Fibroblast of lung (primary cell): ENCODE data around the gene NT5DC3. TPM values are rescaled to one million over a fixed set of nuclear protein-coding genes. Genes with fewer than 3 reads are reported as not detected.

Experiments
- DNase-seq, 2 donors: peaks; one replicate each; pipeline versions ENCODE4 v3.0.0 to v3.0.0-alpha.2; 2010; ENCODE audit warnings: low read depth in 2 of 2
- H2AFZ ChIP-seq: 2 replicates; pipeline ENCODE4 v1.5.1; 2012; ENCODE audit warnings: low read length, control low read depth, inconsistent platforms
- H3K27ac ChIP-seq: 2 replicates; pipeline ENCODE4 v1.5.1; 2011; ENCODE audit warnings: low read length, control low read depth; ENCODE audit not compliant: insufficient read depth
- H3K27me3 ChIP-seq: 2 replicates; pipeline ENCODE4 v1.5.1; 2011; ENCODE audit warnings: mild to moderate bottlenecking, low read length; ENCODE audit not compliant: control insufficient read depth, insufficient read depth
- H3K36me3 ChIP-seq: 2 replicates; pipeline ENCODE4 v1.5.1; 2011; ENCODE audit warnings: low read length; ENCODE audit not compliant: control insufficient read depth, insufficient read depth
- H3K4me1 ChIP-seq: 2 replicates; pipeline ENCODE4 v1.5.1; 2011; ENCODE audit warnings: low read length; ENCODE audit not compliant: control insufficient read depth, insufficient read depth; ENCODE audit errors: extremely low read depth
- H3K4me2 ChIP-seq: 2 replicates; pipeline ENCODE4 v1.5.1; 2011; ENCODE audit warnings: low read length, control low read depth; ENCODE audit not compliant: insufficient read depth; ENCODE audit errors: extremely low read depth
- H3K4me3 ChIP-seq, 4 experiments: fragments of 200-600 bp in 1 of 4; sonication (generic) in 1 of 4; replicated peaks in 1 of 4; 2 replicates each; pipeline ENCODE4 v1.5.1; 2011 to 2016; ENCODE audit warnings: low read length in 4 of 4, low read depth in 3 of 4, mild to moderate bottlenecking in 3 of 4, control low read depth in 2 of 4, inconsistent platforms in 1 of 4, mixed read lengths in 1 of 4; ENCODE audit not compliant: insufficient read depth in 1 of 4; ENCODE audit errors: control extremely low read depth in 1 of 4
- H3K79me2 ChIP-seq: 2 replicates; pipeline ENCODE4 v1.5.1; 2012; ENCODE audit warnings: mild to moderate bottlenecking, low read length, inconsistent platforms; ENCODE audit not compliant: control insufficient read depth, insufficient read depth
- H3K9ac ChIP-seq: 2 replicates; pipeline ENCODE4 v1.5.1; 2011; ENCODE audit warnings: mild to moderate bottlenecking, low read length, control low read depth; ENCODE audit not compliant: insufficient read depth
- H3K9me3 ChIP-seq: 2 replicates; pipeline ENCODE4 v1.5.1; 2012; ENCODE audit warnings: low read depth, low read length; ENCODE audit not compliant: control insufficient read depth, insufficient read depth
- H4K20me1 ChIP-seq: 2 replicates; pipeline ENCODE4 v1.5.1; 2011; ENCODE audit warnings: low read length; ENCODE audit not compliant: control insufficient read depth, insufficient read depth; ENCODE audit errors: extremely low read depth
- EZH2 ChIP-seq: IDR thresholded peaks from 2 replicates; pipeline ENCODE4 v1.5.1; 2012; ENCODE audit warnings: low read length, control low read depth, mild to moderate bottlenecking; ENCODE audit errors: missing control alignments
- polyA minus RNA-seq: library from RNA; depleted of rRNA, polyadenylated mRNA; stranded (reverse); fragments of >200 nt; gene quantifications from 2 replicates; pipeline ENCODE4 v1.2.3, GENCODE V29; 2011; ENCODE audit warnings: low replicate concordance
- polyA plus RNA-seq, 2 donors: library from polyadenylated mRNA; depleted of rRNA in 1 of 2; stranded (reverse) in 1 of 2; unstranded in 1 of 2; fragments of >200 nt; gene quantifications; 2 replicates each; pipeline ENCODE4 v1.2.1, GENCODE V29; 2011 to 2012; ENCODE audit warnings: missing spikeins in 1 of 2
- total RNA-seq: library from RNA; depleted of rRNA; stranded (reverse); fragments of >200 nt; gene quantifications from 2 replicates; pipeline ENCODE4 v1.2.1, GENCODE V29; 2014
- TF ChIP-seq, protein P1 (sequence below), 2 donors: IDR thresholded peaks in 1 of 2; conservative IDR thresholded peaks in 1 of 2; 1 replicate in 1 of 2; 2 replicates in 1 of 2; pipeline ENCODE4 v1.5.1; 2011 to 2012; ENCODE audit warnings: low read length in 2 of 2, control low read depth in 1 of 2, inconsistent platforms in 1 of 2, low read depth in 1 of 2, mild to moderate bottlenecking in 1 of 2

Gene NT5DC3
- total RNA-seq (10.0 and 10.4 TPM in 2 replicates), polyA plus RNA-seq (4.1 and 4.7 TPM in 2 replicates), polyA minus RNA-seq (8.3 TPM in 2 replicates)
- 3.4 and 4.1 TPM in 2 replicates for polyA plus RNA-seq (2012)

DNA sequence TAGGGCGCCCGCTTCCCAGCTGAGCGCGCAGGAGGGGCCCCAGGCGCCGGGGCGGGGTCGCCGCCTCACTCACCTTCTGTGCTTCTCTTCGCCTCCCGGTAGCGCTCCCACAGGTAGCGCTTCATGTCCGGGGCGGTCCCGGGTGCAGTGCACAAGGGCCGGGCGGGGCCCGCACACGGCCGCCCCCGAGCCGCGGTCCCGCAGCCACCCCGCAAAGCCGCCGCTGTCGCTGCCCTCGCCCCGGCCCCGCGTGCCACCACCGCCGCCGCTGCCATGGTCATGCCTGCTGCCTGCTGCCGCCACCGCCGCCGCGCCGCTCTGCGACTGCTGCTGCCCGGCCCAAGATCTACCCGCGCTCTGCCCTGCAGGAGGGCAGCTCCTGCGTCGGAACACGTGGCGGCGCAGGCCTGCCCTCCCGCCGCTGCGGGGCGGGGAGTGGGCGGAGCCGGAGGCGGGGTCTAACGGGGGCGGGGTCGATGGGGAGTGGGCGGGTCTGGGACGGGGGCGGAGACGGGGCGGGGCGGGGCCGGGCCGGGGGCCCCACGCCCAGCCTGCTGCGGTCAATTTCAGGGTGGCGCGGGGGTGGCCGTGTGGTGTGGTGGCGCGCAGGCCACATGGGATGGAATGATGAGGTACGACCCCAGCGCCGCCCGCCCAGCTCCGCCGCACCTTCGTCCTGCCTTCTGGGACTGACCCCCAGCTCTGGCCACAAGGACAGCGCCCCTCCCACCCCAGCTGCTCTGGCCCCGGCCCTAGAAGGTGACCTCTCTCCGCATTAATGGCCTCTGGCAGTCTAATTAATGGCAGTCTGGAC lies at the start of gene NT5DC3:
Gene NT5DC3 (minus strand): TSS at position 359 of the 814 bp plus-strand sequence. CDS start 78 bp downstream, at position 281.
- Histone ChIP-seq H3K4me1 (peaks cover 3% of the 10 kb centered on the region), H3K9me3 (no peaks in the 10 kb centered on the region), H3K4me3 (peak within 1 kb of the TSS; percentile 70 to 87 (median 74)), H3K9ac (peak within 1 kb of the TSS; percentile 75), H4K20me1 (no peaks in the 10 kb centered on the region), H3K79me2 (peaks cover 28% of the 10 kb centered on the region), H3K4me2 (peak within 1 kb of the TSS; percentile 83), H3K27me3 (no peaks in the 10 kb centered on the region), H3K36me3 (no peaks in the 10 kb centered on the region), H3K27ac (peak within 1 kb of the TSS; percentile 44), H2AFZ (peak within 1 kb of the TSS; percentile 51)
- TF ChIP-seq, protein P1, sequence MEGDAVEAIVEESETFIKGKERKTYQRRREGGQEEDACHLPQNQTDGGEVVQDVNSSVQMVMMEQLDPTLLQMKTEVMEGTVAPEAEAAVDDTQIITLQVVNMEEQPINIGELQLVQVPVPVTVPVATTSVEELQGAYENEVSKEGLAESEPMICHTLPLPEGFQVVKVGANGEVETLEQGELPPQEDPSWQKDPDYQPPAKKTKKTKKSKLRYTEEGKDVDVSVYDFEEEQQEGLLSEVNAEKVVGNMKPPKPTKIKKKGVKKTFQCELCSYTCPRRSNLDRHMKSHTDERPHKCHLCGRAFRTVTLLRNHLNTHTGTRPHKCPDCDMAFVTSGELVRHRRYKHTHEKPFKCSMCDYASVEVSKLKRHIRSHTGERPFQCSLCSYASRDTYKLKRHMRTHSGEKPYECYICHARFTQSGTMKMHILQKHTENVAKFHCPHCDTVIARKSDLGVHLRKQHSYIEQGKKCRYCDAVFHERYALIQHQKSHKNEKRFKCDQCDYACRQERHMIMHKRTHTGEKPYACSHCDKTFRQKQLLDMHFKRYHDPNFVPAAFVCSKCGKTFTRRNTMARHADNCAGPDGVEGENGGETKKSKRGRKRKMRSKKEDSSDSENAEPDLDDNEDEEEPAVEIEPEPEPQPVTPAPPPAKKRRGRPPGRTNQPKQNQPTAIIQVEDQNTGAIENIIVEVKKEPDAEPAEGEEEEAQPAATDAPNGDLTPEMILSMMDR (conservative IDR thresholded peaks at IDR 0.05 in 1 of 2, IDR thresholded peaks at IDR 0.05 in 1 of 2; ENCODE audit: low read depth in 1 of 2, low read length in 2 of 2) = no peak
- TF ChIP-seq EZH2 = no peak
- DNase-seq = peak; percentile 77 to 81

DNA sequence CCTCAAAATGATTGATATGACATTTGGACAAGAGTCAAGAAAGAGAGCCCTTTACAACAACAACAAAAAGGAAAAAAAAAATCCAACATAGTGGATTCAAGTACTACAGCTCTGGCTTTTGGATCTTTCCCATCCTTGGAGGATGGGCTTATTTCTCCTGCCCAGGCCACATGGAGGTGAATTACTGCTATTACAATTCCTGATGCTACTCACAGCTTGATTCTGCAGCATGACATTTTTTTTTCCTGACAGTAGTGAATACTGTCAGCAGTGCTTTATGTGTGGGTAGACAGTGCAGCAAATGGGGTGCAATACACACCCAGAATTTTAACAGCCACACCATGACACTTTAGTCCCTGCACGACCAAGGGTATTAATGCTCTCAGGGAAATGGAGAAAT lies 46.7 kb upstream of the NT5DC3 start:
- Histone ChIP-seq H3K9ac (no peak overlapping the region), H3K4me3 (no peak overlapping the region), H4K20me1 (no peaks in the 10 kb centered on the region), H3K9me3 (no peaks in the 10 kb centered on the region), H3K27ac (no peak overlapping the region), H2AFZ (no peak overlapping the region), H3K4me2 (no peak overlapping the region), H3K36me3 (no peaks in the 10 kb centered on the region), H3K4me1 (no peaks in the 10 kb centered on the region), H3K79me2 (no peaks in the 10 kb centered on the region), H3K27me3 (no peaks in the 10 kb centered on the region)
- DNase-seq = peak in 1 of 2 donors; percentile 12
- TF ChIP-seq, protein P1 (conservative IDR thresholded peaks at IDR 0.05 in 1 of 2, IDR thresholded peaks at IDR 0.05 in 1 of 2; ENCODE audit: low read depth in 1 of 2, low read length in 2 of 2) = no peak
- no peak for TF ChIP-seq EZH2

DNA sequence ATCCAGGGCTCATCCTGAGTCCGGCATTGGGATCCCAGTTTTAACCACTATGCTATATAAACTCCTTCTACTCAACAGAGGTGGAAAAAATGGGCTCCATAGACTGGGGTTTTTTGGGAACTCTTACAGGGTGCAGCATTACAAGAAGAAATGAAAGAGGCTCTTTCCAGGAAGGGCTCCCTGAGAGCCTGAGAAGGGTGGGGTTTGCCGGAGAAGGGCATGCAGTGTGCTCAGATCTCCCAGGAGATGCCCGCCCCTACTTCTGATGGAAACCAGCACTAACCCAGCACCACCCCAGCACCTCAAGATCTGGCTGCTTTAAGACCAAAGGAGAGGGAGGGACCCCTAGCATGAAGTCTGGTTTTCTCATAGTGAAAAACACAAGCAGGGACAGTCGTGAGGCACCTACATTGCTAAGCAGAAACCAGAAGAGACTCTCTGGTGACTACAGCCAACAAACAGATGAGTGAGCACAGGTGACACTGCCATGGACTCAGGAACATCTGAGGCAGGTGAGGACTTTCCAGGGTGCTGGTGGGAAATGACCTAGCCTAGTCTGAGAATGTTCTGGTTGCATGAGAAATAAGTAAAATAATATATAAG lies 45.3 kb upstream of the NT5DC3 start:
- Histone ChIP-seq H3K4me3 (no peak overlapping the region), H3K27me3 (no peaks in the 10 kb centered on the region), H4K20me1 (no peaks in the 10 kb centered on the region), H3K4me1 (no peaks in the 10 kb centered on the region), H3K4me2 (no peak overlapping the region), H3K9me3 (no peaks in the 10 kb centered on the region), H3K79me2 (no peaks in the 10 kb centered on the region), H3K9ac (no peak overlapping the region), H3K27ac (no peak overlapping the region), H2AFZ (no peak overlapping the region), H3K36me3 (no peaks in the 10 kb centered on the region)
- no peak for DNase-seq
- no peak for TF ChIP-seq EZH2
- TF ChIP-seq, protein P1 (conservative IDR thresholded peaks at IDR 0.05 in 1 of 2, IDR thresholded peaks at IDR 0.05 in 1 of 2; ENCODE audit: low read depth in 1 of 2, low read length in 2 of 2) = no peak
